GM23338 (cell line): ENCODE data around the gene DHRSX. TPM values are rescaled to one million over a fixed set of nuclear protein-coding genes. Genes with fewer than 3 reads are reported as not detected.

Experiments
- ATAC-seq: fragments of 200-7000 bp; cut with Tn5 transposase; 3 replicates; pipeline ENCODE4 v1.9.1; 2020
- DNase-seq: peaks from one replicate; pipeline ENCODE4 v3.0.0-alpha.2; 2015; ENCODE audit warnings: low spot score
- H2AFZ ChIP-seq: fragments of 200-600 bp; sonication (generic); 2 replicates; pipeline ENCODE4 v1.8.0; 2016; ENCODE audit warnings: antibody characterized with exemption, mild to moderate bottlenecking, moderate library complexity
- H3F3A ChIP-seq: fragments of 200-600 bp; sonication (generic); replicated peaks from 2 replicates; pipeline ENCODE4 v1.8.0; 2017; ENCODE audit warnings: antibody characterized with exemption, mixed run types, low read depth
- H3K27ac ChIP-seq: fragments of 200-600 bp; sonication (generic); 2 replicates; pipeline ENCODE4 v1.6.1; 2016; ENCODE audit warnings: low read depth
- H3K27me3 ChIP-seq: fragments of 200-600 bp; sonication (generic); 2 replicates; pipeline ENCODE4 v1.8.0; 2016; ENCODE audit warnings: mild to moderate bottlenecking, mixed run types, moderate library complexity; ENCODE audit not compliant: insufficient read depth
- H3K36me3 ChIP-seq: fragments of 200-600 bp; sonication (generic); 2 replicates; pipeline ENCODE4 v1.8.0; 2016; ENCODE audit warnings: mild to moderate bottlenecking; ENCODE audit not compliant: insufficient read depth
- H3K4me1 ChIP-seq: fragments of 200-600 bp; sonication (generic); 2 replicates; pipeline ENCODE4 v1.8.0; 2016; ENCODE audit warnings: mild to moderate bottlenecking, moderate library complexity; ENCODE audit not compliant: insufficient read depth
- H3K4me2 ChIP-seq: fragments of 200-600 bp; sonication (generic); 2 replicates; pipeline ENCODE4 v1.7.1; 2017; ENCODE audit warnings: mixed run types
- H3K4me3 ChIP-seq: fragments of 200-600 bp; sonication (generic); 2 replicates; pipeline ENCODE4 v1.6.1; 2016; ENCODE audit warnings: mixed run types
- H3K79me2 ChIP-seq: fragments of 200-600 bp; sonication (generic); replicated peaks from 2 replicates; pipeline ENCODE4 v1.8.0; 2017; ENCODE audit warnings: mild to moderate bottlenecking; ENCODE audit not compliant: insufficient read depth
- H3K9me2 ChIP-seq: fragments of 200-600 bp; sonication (generic); 2 replicates; pipeline ENCODE4 v1.8.0; 2017; ENCODE audit not compliant: insufficient read depth
- H4K20me1 ChIP-seq: fragments of 200-600 bp; sonication (generic); replicated peaks from 2 replicates; pipeline ENCODE4 v1.8.0; 2017; ENCODE audit warnings: mild to moderate bottlenecking; ENCODE audit not compliant: insufficient read depth
- H3K27ac Mint-ChIP-seq: 2 replicates; pipeline ENCODE4 v1.8.0; 2020; ENCODE audit warnings: inconsistent platforms, mild to moderate bottlenecking, moderate library complexity, mixed read lengths
- H3K27me3 Mint-ChIP-seq: 3 replicates; pipeline ENCODE4 v1.8.0; 2022; ENCODE audit warnings: low read depth, mild to moderate bottlenecking, moderate library complexity, mixed read lengths, inconsistent platforms; ENCODE audit not compliant: insufficient read depth, poor library complexity
- H3K36me3 Mint-ChIP-seq: 3 replicates; pipeline ENCODE4 v1.8.0; 2021; ENCODE audit warnings: low read depth, mild to moderate bottlenecking, inconsistent platforms, moderate library complexity, mixed read lengths
- H3K4me1 Mint-ChIP-seq: 3 replicates; pipeline ENCODE4 v1.8.0; 2020; ENCODE audit warnings: mild to moderate bottlenecking, inconsistent platforms, mixed read lengths
- H3K4me3 Mint-ChIP-seq: 3 replicates; pipeline ENCODE4 v1.8.0; 2021; ENCODE audit warnings: moderate library complexity, mild to moderate bottlenecking, inconsistent platforms, mixed read lengths
- H3K9me3 Mint-ChIP-seq: 3 replicates; pipeline ENCODE4 v1.8.0; 2020; ENCODE audit warnings: moderate library complexity, mild to moderate bottlenecking, inconsistent platforms, mixed read lengths
- CREB1 ChIP-seq: fragments of 250-450 bp; sonication (Bioruptor Pico); IDR thresholded peaks from 2 replicates; pipeline ENCODE4 v1.5.0; 2020; ENCODE audit warnings: low read depth, mild to moderate bottlenecking, moderate library complexity
- EZH2 ChIP-seq: fragments of 200-600 bp; sonication (generic); IDR thresholded peaks from one replicate; pipeline ENCODE4 v1.8.0; 2017; ENCODE audit warnings: antibody characterized with exemption, mild to moderate bottlenecking, low read depth; ENCODE audit not compliant: unreplicated experiment
- EZH2phosphoT487 ChIP-seq: fragments of 200-600 bp; sonication (generic); IDR thresholded peaks from one replicate; pipeline ENCODE4 v1.8.1; 2018; ENCODE audit warnings: antibody characterized with exemption; ENCODE audit not compliant: unreplicated experiment
- JUNB ChIP-seq: IDR thresholded peaks from one replicate; pipeline ENCODE4 v1.6.1; 2016; ENCODE audit warnings: antibody characterized with exemption; ENCODE audit not compliant: unreplicated experiment
- NANOG ChIP-seq: IDR thresholded peaks from 2 replicates; pipeline ENCODE4 v1.6.1; 2016; ENCODE audit warnings: antibody characterized with exemption, borderline replicate concordance
- POLR2AphosphoS5 ChIP-seq: IDR thresholded peaks from 2 replicates; pipeline ENCODE4 v1.6.1; 2016; ENCODE audit warnings: antibody characterized with exemption, low read depth
- STAT1 ChIP-seq: IDR thresholded peaks from one replicate; pipeline ENCODE4 v1.6.1; 2016; ENCODE audit warnings: antibody characterized with exemption; ENCODE audit not compliant: unreplicated experiment
- ZNF114 ChIP-seq: fragments of 250-450 bp; sonication (Bioruptor Pico); IDR thresholded peaks from 2 replicates; pipeline ENCODE4 v1.5.0; 2020; ENCODE audit warnings: mild to moderate bottlenecking, moderate library complexity
- ZNF331 ChIP-seq: fragments of 250-450 bp; sonication (Bioruptor Pico); IDR thresholded peaks from 2 replicates; pipeline ENCODE4 v1.5.0; 2020; ENCODE audit warnings: low read depth, mild to moderate bottlenecking, moderate library complexity
- polyA plus RNA-seq: library from polyadenylated mRNA; unstranded; fragments of >200 nt; fragmentation: Nextera tagmentation; extraction: Ambion mirVana; gene quantifications from 2 replicates; pipeline ENCODE4 v1.2.1, GENCODE V29; 2016
- total RNA-seq: library from RNA; depleted of rRNA; stranded (reverse); fragments of >200 nt; shearing (Covaris generic); gene quantifications from 2 replicates; pipeline ENCODE4 v1.2.3, GENCODE V29; 2014
- TF ChIP-seq, protein P1 (sequence below): fragments of 250-450 bp; sonication (Bioruptor Pico); IDR thresholded peaks from 2 replicates; pipeline ENCODE4 v1.5.0; 2020; ENCODE audit warnings: mild to moderate bottlenecking, moderate library complexity
- TF ChIP-seq, protein P2 (sequence below): IDR thresholded peaks from one replicate; pipeline ENCODE4 v1.6.1; 2018; ENCODE audit warnings: antibody characterized with exemption; ENCODE audit not compliant: unreplicated experiment
- TF ChIP-seq, protein P3 (sequence below), 2 experiments: fragments of 200-600 bp in 1 of 2; sonication (generic) in 1 of 2; conservative IDR thresholded peaks; 2 replicates each; pipeline versions ENCODE4 v1.5.1 to v1.6.1; 2016 to 2017; ENCODE audit warnings: antibody characterized with exemption in 2 of 2, low read depth in 2 of 2, mild to moderate bottlenecking in 2 of 2, moderate library complexity in 1 of 2
- TF ChIP-seq, protein P4 (sequence below): IDR thresholded peaks from 2 replicates; pipeline ENCODE4 v1.6.1; 2016; ENCODE audit warnings: antibody characterized with exemption

The DHRSX gene
- total and polyA plus RNA-seq, 2 experiments from 2014 or later, result 33.9 to 43.0 TPM

DNA sequence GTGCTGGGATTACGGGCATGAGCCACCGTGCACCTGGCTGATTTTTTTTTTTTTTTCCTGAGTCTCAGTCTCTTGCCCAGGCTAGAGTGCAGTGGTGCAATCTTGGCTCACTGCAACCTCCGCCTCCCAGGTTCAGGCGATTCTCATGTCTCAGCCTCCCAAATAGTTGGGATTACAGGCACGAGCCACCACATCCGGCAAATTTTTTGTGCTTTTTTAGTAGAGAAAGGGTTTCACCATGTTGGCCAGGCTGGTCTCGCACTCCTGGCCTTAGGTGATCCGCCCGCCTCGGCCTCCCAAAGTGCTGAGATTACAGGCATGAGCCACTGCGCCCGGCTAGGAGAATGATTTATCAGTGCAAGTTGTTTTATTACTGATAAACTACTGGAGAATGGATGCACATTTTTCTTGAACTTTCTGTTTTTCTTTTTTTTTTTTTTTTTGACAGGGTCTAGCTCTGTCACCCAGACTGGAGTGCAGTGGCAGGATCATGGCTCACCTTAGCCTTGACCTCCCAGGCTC is 39.7 kb upstream of the DHRSX start:
- Histone ChIP-seq H3K4me3 (no peak overlapping the region), H3K27me3 (no peaks in the 10 kb centered on the region), H3K36me3 (no peaks in the 10 kb centered on the region), H3K4me1 (no peaks in the 10 kb centered on the region), H3K9me2 (no peaks in the 10 kb centered on the region), H3F3A (0 out of 2 replicates have a peak, but pooled peaks cover 3% of the 10 kb centered on the region), H2AFZ (no peak overlapping the region), H3K27ac (no peak overlapping the region), H3K79me2 (no peaks in the 10 kb centered on the region), H3K4me2 (no peak overlapping the region), H4K20me1 (no peaks in the 10 kb centered on the region)
- ATAC-seq (no peak), DNase-seq (no peak)
- TF ChIP-seq EZH2, result no peak
- TF ChIP-seq, protein P1, sequence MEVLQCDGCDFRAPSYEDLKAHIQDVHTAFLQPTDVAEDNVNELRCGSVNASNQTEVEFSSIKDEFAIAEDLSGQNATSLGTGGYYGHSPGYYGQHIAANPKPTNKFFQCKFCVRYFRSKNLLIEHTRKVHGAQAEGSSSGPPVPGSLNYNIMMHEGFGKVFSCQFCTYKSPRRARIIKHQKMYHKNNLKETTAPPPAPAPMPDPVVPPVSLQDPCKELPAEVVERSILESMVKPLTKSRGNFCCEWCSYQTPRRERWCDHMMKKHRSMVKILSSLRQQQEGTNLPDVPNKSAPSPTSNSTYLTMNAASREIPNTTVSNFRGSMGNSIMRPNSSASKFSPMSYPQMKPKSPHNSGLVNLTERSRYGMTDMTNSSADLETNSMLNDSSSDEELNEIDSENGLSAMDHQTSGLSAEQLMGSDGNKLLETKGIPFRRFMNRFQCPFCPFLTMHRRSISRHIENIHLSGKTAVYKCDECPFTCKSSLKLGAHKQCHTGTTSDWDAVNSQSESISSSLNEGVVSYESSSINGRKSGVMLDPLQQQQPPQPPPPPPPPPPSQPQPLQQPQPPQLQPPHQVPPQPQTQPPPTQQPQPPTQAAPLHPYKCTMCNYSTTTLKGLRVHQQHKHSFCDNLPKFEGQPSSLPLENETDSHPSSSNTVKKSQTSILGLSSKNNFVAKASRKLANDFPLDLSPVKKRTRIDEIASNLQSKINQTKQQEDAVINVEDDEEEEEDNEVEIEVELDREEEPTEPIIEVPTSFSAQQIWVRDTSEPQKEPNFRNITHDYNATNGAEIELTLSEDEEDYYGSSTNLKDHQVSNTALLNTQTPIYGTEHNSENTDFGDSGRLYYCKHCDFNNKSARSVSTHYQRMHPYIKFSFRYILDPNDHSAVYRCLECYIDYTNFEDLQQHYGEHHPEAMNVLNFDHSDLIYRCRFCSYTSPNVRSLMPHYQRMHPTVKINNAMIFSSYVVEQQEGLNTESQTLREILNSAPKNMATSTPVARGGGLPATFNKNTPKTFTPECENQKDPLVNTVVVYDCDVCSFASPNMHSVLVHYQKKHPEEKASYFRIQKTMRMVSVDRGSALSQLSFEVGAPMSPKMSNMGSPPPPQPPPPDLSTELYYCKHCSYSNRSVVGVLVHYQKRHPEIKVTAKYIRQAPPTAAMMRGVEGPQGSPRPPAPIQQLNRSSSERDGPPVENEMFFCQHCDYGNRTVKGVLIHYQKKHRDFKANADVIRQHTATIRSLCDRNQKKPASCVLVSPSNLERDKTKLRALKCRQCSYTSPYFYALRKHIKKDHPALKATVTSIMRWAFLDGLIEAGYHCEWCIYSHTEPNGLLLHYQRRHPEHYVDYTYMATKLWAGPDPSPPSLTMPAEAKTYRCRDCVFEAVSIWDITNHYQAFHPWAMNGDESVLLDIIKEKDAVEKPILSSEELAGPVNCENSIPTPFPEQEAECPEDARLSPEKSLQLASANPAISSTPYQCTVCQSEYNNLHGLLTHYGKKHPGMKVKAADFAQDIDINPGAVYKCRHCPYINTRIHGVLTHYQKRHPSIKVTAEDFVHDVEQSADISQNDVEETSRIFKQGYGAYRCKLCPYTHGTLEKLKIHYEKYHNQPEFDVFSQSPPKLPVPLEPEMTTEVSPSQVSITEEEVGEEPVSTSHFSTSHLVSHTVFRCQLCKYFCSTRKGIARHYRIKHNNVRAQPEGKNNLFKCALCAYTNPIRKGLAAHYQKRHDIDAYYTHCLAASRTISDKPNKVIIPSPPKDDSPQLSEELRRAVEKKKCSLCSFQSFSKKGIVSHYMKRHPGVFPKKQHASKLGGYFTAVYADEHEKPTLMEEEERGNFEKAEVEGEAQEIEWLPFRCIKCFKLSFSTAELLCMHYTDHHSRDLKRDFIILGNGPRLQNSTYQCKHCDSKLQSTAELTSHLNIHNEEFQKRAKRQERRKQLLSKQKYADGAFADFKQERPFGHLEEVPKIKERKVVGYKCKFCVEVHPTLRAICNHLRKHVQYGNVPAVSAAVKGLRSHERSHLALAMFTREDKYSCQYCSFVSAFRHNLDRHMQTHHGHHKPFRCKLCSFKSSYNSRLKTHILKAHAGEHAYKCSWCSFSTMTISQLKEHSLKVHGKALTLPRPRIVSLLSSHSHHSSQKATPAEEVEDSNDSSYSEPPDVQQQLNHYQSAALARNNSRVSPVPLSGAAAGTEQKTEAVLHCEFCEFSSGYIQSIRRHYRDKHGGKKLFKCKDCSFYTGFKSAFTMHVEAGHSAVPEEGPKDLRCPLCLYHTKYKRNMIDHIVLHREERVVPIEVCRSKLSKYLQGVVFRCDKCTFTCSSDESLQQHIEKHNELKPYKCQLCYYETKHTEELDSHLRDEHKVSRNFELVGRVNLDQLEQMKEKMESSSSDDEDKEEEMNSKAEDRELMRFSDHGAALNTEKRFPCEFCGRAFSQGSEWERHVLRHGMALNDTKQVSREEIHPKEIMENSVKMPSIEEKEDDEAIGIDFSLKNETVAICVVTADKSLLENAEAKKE (CRISPR knock-in tag), result no peak
- TF ChIP-seq STAT1, result no peak
- no peak for TF ChIP-seq NANOG
- TF ChIP-seq EZH2phosphoT487, result no peak
- TF ChIP-seq POLR2AphosphoS5, result no peak
- TF ChIP-seq, protein P2, sequence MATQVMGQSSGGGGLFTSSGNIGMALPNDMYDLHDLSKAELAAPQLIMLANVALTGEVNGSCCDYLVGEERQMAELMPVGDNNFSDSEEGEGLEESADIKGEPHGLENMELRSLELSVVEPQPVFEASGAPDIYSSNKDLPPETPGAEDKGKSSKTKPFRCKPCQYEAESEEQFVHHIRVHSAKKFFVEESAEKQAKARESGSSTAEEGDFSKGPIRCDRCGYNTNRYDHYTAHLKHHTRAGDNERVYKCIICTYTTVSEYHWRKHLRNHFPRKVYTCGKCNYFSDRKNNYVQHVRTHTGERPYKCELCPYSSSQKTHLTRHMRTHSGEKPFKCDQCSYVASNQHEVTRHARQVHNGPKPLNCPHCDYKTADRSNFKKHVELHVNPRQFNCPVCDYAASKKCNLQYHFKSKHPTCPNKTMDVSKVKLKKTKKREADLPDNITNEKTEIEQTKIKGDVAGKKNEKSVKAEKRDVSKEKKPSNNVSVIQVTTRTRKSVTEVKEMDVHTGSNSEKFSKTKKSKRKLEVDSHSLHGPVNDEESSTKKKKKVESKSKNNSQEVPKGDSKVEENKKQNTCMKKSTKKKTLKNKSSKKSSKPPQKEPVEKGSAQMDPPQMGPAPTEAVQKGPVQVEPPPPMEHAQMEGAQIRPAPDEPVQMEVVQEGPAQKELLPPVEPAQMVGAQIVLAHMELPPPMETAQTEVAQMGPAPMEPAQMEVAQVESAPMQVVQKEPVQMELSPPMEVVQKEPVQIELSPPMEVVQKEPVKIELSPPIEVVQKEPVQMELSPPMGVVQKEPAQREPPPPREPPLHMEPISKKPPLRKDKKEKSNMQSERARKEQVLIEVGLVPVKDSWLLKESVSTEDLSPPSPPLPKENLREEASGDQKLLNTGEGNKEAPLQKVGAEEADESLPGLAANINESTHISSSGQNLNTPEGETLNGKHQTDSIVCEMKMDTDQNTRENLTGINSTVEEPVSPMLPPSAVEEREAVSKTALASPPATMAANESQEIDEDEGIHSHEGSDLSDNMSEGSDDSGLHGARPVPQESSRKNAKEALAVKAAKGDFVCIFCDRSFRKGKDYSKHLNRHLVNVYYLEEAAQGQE, result no peak
- TF ChIP-seq, protein P3, sequence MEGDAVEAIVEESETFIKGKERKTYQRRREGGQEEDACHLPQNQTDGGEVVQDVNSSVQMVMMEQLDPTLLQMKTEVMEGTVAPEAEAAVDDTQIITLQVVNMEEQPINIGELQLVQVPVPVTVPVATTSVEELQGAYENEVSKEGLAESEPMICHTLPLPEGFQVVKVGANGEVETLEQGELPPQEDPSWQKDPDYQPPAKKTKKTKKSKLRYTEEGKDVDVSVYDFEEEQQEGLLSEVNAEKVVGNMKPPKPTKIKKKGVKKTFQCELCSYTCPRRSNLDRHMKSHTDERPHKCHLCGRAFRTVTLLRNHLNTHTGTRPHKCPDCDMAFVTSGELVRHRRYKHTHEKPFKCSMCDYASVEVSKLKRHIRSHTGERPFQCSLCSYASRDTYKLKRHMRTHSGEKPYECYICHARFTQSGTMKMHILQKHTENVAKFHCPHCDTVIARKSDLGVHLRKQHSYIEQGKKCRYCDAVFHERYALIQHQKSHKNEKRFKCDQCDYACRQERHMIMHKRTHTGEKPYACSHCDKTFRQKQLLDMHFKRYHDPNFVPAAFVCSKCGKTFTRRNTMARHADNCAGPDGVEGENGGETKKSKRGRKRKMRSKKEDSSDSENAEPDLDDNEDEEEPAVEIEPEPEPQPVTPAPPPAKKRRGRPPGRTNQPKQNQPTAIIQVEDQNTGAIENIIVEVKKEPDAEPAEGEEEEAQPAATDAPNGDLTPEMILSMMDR (conservative IDR thresholded peaks at IDR 0.05; ENCODE audit: low read depth in 2 of 2), result no peak
- no peak for TF ChIP-seq ZNF114 (CRISPR knock-in tag)
- TF ChIP-seq JUNB, result no peak
- no peak for TF ChIP-seq ZNF331 (CRISPR knock-in tag)
- no peak for TF ChIP-seq CREB1 (CRISPR knock-in tag)
- TF ChIP-seq, protein P4, sequence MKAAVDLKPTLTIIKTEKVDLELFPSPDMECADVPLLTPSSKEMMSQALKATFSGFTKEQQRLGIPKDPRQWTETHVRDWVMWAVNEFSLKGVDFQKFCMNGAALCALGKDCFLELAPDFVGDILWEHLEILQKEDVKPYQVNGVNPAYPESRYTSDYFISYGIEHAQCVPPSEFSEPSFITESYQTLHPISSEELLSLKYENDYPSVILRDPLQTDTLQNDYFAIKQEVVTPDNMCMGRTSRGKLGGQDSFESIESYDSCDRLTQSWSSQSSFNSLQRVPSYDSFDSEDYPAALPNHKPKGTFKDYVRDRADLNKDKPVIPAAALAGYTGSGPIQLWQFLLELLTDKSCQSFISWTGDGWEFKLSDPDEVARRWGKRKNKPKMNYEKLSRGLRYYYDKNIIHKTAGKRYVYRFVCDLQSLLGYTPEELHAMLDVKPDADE, result no peak
- H3K27ac Mint-ChIP-seq, result no peak overlapping the region
- H3K9me3 Mint-ChIP-seq, result peaks cover 21% of the 10 kb centered on the region
- peaks cover 2% of the 10 kb centered on the region for H3K27me3 Mint-ChIP-seq
- no peak overlapping the region for H3K4me3 Mint-ChIP-seq
- peaks cover 5% of the 10 kb centered on the region for H3K4me1 Mint-ChIP-seq
- peaks cover 17% of the 10 kb centered on the region; the same call in 2 of the 3 replicates for H3K36me3 Mint-ChIP-seq
